SK-N-SH treated with all-trans-retinoic acid at 6 μM for 48 hours (cell line): ENCODE measurements around the gene CST9.

Source experiments
- CREB5 ChIP-seq: fragments of 250-450 bp; sonication (Bioruptor Pico); IDR thresholded peaks from 2 replicates; pipeline ENCODE4 v1.5.1; 2020; ENCODE audit warnings: low read depth, mild to moderate bottlenecking, moderate library complexity
- PATZ1 ChIP-seq: fragments of 250-450 bp; sonication (Bioruptor Pico); IDR thresholded peaks from 2 replicates; pipeline ENCODE4 v1.8.0; 2020; ENCODE audit warnings: mild to moderate bottlenecking, moderate library complexity, borderline replicate concordance
- ZFP30 ChIP-seq: fragments of 450-650 bp; formaldehyde crosslinking; IDR thresholded peaks from 2 replicates; pipeline ENCODE4 v1.5.0; 2022; ENCODE audit warnings: mild to moderate bottlenecking, moderate library complexity

- no peak for TF ChIP-seq ZFP30 (CRISPR knock-in tag)
- no peak for TF ChIP-seq PATZ1 (CRISPR knock-in tag)
- no peak for TF ChIP-seq CREB5 (CRISPR knock-in tag)
These were observed 40.6 kb upstream of the CST9 start for GRCh38 chr20:23646106-23646873.
